GM12865 (cell line): ENCODE measurements around the gene PDGFA.

ENCODE experiments used
- DNase-seq: peaks from one replicate; pipeline ENCODE4 v3.0.0; 2010; ENCODE audit warnings: low read depth
- H3K4me3 ChIP-seq: 2 replicates; pipeline ENCODE4 v1.5.1; 2011; ENCODE audit warnings: mild to moderate bottlenecking, low read depth, low read length, control low read depth
- CTCF ChIP-seq: IDR thresholded peaks from 2 replicates; pipeline ENCODE4 v1.5.1; 2011; ENCODE audit warnings: low read length, control low read depth, low read depth, inconsistent platforms; ENCODE audit not compliant: insufficient read depth; ENCODE audit errors: missing control alignments

Gene PDGFA

DNA sequence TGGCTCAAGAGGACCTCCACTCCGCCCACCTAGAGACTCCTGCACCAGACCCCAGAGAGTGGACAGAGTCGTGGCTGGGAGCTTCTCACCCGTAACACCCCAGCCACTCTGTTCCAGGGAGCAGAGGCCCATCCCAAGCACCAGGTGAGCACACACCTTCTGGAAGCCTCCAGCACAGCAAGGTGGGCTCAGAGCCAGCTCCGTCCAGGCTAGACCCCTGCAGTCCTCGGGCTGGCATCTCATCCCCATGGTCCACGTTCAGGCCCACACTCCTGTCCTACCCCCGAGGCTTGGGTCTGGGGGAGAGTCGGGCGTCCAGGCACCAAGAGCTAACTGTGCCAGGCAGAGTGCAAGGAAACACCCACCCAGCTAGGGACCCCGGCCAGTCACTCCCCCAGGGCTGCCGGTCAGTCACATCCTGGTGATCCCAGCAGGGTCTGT lies 13.2 kb downstream of the PDGFA start:
- DNase-seq: no peak
- TF ChIP-seq CTCF: no peak
- no peak overlapping the region for H3K4me3 ChIP-seq

GRCh38 chr7:505171-505570 lies 14.5 kb downstream of the PDGFA start:
- no peak for DNase-seq
- no peak overlapping the region for H3K4me3 ChIP-seq
- no peak for TF ChIP-seq CTCF

- no peak overlapping the region for H3K4me3 ChIP-seq
- TF ChIP-seq CTCF: no peak
- no peak for DNase-seq
Observed at GRCh38 chr7:504221-505111, 15.2 kb downstream of the PDGFA start.

DNA sequence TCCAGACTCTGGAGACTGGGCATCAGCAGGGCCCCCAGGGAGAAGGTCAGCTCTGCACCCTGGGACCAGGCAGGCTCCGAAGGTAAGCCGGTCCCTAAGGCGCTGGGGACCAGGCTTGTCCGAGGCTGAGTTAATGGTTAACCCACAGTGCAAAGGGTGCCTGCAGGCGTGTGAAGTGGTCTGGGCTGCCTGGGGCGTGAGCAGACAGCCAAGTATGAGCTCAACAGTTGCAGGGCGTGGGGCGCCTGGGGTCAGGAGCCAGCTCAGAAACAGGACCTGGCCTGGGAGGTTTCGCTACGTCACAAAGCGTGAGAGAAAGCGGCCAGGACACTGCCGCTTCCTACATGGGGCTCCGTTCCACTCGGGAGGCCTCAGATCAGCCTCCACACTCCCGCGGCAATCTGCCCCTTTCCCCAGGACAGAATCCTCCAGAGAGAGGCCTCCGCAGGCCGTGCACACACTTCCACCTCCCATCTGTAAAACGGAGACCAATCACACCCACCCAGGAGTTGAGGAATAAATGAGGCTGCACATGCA lies 16.0 kb downstream of the PDGFA start:
- no peak overlapping the region for H3K4me3 ChIP-seq
- DNase-seq: no peak
- TF ChIP-seq CTCF: no peak

DNA sequence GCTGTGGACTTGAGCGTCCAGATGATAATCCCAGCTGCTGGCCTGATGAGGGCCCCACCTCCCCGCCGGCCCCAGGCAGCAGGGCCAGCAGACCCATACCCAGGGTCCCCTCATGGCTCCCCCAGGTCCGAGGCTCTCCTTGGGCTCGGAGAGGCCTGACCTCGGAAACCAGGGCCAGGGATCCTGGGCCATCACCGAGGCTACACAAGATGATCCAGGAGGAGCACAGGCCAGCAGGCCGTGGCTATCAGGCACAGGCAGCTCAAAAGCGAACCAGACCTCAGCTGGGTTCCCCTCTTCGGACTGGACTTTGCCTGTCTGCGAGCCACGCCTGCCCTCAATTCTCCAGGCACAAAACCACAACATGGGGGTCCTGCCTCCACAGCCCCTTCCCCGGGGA lies 17.4 kb downstream of the PDGFA start:
- H3K4me3 ChIP-seq: no peak overlapping the region
- DNase-seq: no peak
- TF ChIP-seq CTCF: no peak

DNA sequence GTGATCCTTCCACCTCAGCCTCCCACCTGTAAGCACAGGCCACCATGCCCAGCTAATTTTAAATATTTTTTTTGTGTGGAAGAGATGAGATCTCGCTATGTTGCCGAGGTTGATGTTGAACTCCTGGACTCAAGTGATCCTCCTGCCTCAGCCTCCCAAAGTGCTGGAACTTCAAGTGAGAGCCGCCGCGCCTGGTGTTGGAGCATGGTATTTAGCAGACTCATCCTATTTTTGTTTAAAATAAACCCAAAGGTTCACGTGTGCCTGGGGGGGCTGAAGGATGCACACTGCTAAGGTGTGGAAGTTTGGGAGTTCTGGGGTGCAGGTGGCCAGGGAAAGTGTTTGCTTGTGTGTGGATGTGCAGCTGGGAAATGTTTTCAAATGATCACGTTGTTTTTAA lies 18.1 kb downstream of the PDGFA start:
- no peak for TF ChIP-seq CTCF
- no peak overlapping the region for H3K4me3 ChIP-seq
- no peak for DNase-seq
